Activated CD4-positive, alpha-beta T cell treated with anti-CD3 and anti-CD28 coated beads, Interleukin-2, amount 10 ng/mL, durations not matched to agents 24 days and 14 days (primary cell): ENCODE results near the gene COQ8B. TPM values are rescaled to one million over a fixed set of nuclear protein-coding genes. Genes with fewer than 3 reads are reported as not detected.
"Not testable (repeated sequence)": the region's sequence is repeated elsewhere in the genome, so short reads cannot be mapped to it uniquely, and the experiment has no call there.

Experiments used
- DNase-seq: peaks from one replicate; pipeline ENCODE4 v3.0.0; 2022
- H3K27ac Mint-ChIP-seq: one replicate; pipeline ENCODE4 v1.8.0; 2022; ENCODE audit warnings: mild to moderate bottlenecking, mixed read lengths
- H3K27me3 Mint-ChIP-seq: one replicate; pipeline ENCODE4 v1.8.0; 2022; ENCODE audit warnings: mixed read lengths
- H3K36me3 Mint-ChIP-seq: one replicate; pipeline ENCODE4 v1.8.0; 2022; ENCODE audit warnings: low read depth, mild to moderate bottlenecking, mixed read lengths
- H3K4me1 Mint-ChIP-seq: one replicate; pipeline ENCODE4 v1.8.0; 2021; ENCODE audit warnings: mixed read lengths
- H3K4me3 Mint-ChIP-seq: one replicate; pipeline ENCODE4 v1.8.0; 2022; ENCODE audit warnings: mild to moderate bottlenecking, moderate library complexity, mixed read lengths
- H3K9me3 Mint-ChIP-seq: one replicate; pipeline ENCODE4 v1.8.0; 2021; ENCODE audit warnings: mixed read lengths
- intact Hi-C: fragments of 100-400 bp; cut with micrococcal nuclease; formaldehyde crosslinking; loops from one replicate; pipeline ENCODE4 v1.15.1; 2023
- total RNA-seq: library from RNA; stranded (reverse); gene quantifications from 2 replicates; pipeline ENCODE4 v1.2.3, GENCODE V29; 2022

COQ8B gene
- total RNA-seq, 1 donor from 2014 or later = 33.4 TPM

DNA sequence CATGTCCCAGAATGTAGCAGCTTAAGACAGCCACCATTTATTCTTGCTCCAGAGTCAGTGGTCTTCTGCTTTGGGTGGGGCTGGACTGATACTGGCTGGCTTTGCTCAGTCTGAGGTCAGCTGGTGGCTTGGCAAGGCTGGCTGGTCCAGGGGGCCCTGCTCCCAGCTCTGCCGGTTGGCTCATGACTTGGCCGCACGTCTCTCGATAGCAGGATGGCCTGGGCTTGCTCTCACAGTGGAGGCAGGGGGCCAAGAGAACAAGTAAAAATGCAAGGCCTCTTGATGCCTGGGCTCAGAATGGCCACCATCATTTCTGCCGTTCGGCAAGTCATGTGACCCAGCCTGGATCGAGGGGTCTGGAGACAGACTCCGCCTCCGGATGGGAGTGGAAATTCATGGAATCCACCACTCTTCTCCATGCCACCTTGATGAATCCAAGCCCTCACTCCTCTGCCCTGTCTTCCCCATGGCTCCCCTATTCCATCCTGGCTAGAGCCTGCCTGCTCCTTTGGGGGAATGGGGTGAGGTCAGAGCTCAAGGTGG is 20.5 kb upstream of the COQ8B start:
- intact Hi-C loops = no loop called here
- H3K9me3 Mint-ChIP-seq = no peaks in the 10 kb centered on the region
- H3K4me3 Mint-ChIP-seq = no peak overlapping the region
- H3K27me3 Mint-ChIP-seq = no peaks in the 10 kb centered on the region
- DNase-seq = no peak
- no peak overlapping the region for H3K27ac Mint-ChIP-seq
- H3K4me1 Mint-ChIP-seq = no peaks in the 10 kb centered on the region
- H3K36me3 Mint-ChIP-seq = peaks cover 41% of the 10 kb centered on the region

DNA sequence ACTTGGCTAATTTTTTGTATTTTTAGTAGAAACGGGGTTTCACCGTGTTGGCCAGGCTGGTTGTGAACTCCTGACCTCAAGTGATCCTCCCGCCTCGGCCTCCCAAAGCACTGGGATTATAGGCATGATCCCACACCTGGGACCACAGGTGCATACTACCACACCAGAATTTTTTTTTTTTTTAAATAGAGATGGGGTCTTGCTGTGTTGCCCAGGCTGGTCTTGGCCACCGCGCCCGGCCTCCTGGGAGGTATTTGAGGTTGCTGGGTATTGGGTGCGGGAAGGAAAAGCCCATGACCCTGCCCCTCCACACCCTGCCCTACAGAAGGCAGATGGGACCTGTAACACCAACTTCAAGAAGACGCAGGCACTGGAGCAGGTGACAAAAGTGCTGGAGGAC is 20.0 kb upstream of the COQ8B start:
- Mint-ChIP-seq H3K9me3 (no peaks in the 10 kb centered on the region), H3K27me3 (no peaks in the 10 kb centered on the region), H3K36me3 (peaks cover 41% of the 10 kb centered on the region), H3K4me1 (no peaks in the 10 kb centered on the region), H3K4me3 (no peak overlapping the region), H3K27ac (no peak overlapping the region)
- intact Hi-C loops = no loop called here
- no peak for DNase-seq

DNA sequence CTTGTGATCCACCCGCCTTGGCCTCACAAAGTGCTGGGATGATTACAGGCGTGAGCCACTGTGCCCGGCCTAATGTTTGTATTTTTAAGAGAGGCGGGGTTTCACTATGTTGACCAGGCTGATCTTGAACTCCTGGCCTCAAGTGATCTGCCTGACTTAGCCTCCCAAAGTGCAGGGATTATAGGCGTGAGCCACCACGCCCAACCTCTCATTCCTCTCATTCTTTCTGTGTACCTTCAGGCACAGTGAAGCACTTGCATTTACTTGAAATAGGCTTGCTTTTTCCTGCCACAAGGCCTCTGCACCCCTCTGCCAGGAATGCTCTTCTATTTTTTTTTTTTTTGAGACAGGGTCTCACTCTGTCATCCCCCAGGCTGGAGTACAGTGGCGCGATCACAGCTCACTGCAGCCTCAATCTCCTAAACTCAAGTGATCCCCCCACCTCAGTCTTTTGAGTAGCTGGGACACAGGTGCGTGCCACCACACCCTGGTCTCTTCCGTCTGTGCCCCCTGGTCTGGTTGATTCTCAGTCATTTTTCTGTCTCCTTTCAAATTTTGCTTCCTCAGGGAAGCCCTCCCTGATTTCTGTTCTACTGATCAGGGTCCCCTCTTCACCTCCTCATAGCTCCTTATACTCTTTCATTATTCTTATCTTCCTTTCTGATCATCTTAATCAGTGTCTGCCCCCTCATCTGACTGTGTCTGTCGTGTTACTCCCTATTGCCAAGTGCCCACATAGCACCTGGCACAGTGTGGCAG is 18.5 kb upstream of the COQ8B start:
- Mint-ChIP-seq H3K4me3 (no peak overlapping the region), H3K27ac (no peak overlapping the region), H3K4me1 (peaks cover 2% of the 10 kb centered on the region), H3K9me3 (no peaks in the 10 kb centered on the region), H3K27me3 (no peaks in the 10 kb centered on the region), H3K36me3 (peaks cover 50% of the 10 kb centered on the region)
- no peak for DNase-seq
- intact Hi-C loops = no loop called here

DNA sequence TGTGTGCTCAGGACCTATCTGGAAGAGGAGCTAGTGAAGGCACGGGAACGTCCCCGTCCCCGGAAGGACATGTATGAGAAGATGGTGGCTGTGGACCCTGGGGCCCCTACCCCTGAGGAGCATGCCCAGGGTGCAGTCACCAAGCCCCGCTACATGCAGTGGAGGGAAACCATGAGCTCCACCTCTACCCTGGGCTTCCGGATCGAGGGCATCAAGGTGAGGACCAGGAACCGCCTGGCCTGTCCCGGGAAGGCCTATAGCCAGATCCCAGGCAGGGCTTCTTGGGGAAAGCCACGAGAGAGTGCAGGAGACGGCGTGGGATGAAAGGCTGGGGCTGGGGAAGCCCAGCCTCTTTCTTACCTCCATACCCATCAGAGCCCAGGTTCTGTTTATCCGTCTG is 16.5 kb upstream of the COQ8B start:
- peaks cover 4% of the 10 kb centered on the region for H3K4me1 Mint-ChIP-seq
- no peaks in the 10 kb centered on the region for H3K27me3 Mint-ChIP-seq
- no peaks in the 10 kb centered on the region for H3K9me3 Mint-ChIP-seq
- DNase-seq = no peak
- no peak overlapping the region for H3K4me3 Mint-ChIP-seq
- H3K27ac Mint-ChIP-seq = no peak overlapping the region
- H3K36me3 Mint-ChIP-seq = peaks cover 55% of the 10 kb centered on the region
- intact Hi-C loops = no loop called here

DNA sequence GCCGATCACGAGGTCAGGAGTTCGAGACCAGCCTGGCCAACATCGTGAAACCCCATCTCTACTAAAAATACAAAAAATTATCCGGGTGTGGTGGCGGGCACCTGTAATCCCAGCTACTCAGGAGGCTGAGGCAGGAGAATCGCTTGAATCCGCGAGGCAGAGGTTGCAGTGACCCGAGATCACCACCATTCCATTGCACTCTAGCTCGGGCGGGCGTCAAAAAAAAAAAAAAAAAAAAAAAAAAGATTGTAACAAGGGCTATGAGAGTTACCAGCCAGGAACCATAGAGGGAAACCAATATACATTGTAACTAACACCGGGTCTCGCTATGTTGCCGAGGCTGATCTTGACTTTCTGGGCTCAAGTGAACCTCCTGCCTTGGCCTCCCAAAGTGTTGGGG is 15.6 kb upstream of the COQ8B start:
- H3K27me3 Mint-ChIP-seq, H3K4me1 Mint-ChIP-seq, DNase-seq, H3K27ac Mint-ChIP-seq, H3K4me3 Mint-ChIP-seq, H3K9me3 Mint-ChIP-seq, intact Hi-C loops: not testable (repeated sequence)
- H3K36me3 Mint-ChIP-seq = peaks cover 55% of the 10 kb centered on the region

DNA sequence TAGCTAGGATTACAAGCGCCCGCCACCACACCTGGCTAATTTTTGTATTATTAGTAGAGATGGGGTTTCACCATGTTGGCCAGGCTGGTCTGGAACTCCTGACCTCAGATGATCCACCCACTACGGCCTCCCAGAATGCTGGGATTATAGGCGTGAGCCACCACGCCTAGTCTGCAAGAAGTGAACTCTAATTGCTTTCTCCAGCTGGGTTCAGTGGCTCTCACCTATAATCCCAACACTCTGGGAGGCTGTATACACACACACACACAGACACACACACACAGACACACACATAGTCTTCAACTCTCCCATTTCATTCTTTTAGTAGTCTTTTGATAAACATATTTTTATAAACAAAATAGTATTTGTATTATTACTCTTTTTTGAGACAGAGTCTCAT is 13.4 kb upstream of the COQ8B start:
- H3K4me1 Mint-ChIP-seq, H3K4me3 Mint-ChIP-seq, DNase-seq, H3K27ac Mint-ChIP-seq, H3K27me3 Mint-ChIP-seq, intact Hi-C loops, H3K9me3 Mint-ChIP-seq: not testable (repeated sequence)
- peaks cover 56% of the 10 kb centered on the region for H3K36me3 Mint-ChIP-seq

DNA sequence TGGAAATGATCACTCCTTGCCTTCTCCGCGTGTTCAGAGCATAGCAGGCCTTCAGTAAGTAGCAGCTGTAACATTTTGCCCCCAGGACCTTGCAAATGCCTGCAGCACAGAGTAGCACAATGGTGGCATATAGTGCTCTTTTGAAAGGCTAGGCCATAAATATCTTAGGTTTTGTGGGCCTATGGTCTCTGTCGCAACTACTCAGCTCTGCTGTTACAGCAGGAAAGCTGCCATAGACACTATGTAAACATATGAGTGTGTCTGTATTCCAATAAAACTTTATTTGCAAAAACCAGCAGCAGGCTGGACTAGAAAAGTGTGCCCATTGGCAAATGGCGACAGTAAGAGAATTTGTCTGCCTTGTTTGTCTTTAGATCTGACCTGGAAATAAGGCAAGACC is 9.6 kb upstream of the COQ8B start:
- Mint-ChIP-seq H3K36me3 (peaks cover 62% of the 10 kb centered on the region), H3K4me3 (no peak overlapping the region), H3K4me1 (peaks cover 25% of the 10 kb centered on the region), H3K27ac (no peak overlapping the region), H3K9me3 (no peaks in the 10 kb centered on the region), H3K27me3 (no peaks in the 10 kb centered on the region)
- no peak for DNase-seq
- intact Hi-C loops = no loop called here

DNA sequence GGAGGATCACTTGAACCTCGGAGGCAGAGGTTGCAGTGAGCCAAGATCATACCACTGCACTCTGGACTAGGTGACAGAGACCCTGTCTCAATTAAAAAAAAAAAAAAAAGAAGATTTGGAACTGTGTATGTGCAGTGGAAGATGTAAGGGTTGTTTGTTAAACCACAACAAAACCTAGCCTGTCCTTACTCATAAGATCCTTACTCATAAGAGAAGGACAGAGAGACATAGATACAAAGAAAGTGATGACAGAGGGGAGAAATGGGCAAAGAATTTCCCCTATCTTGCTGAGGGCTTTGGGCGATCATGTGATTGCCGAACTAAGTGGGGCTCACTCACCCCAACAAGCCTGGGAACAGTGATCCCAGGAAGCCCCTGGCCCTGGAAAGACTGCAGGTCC is 8.2 kb upstream of the COQ8B start:
- Mint-ChIP-seq H3K36me3 (peaks cover 64% of the 10 kb centered on the region), H3K4me1 (peaks cover 36% of the 10 kb centered on the region), H3K9me3 (no peaks in the 10 kb centered on the region), H3K27ac (peak overlapping the region; percentile 71), H3K27me3 (no peaks in the 10 kb centered on the region), H3K4me3 (no peak overlapping the region)
- no peak for DNase-seq
- intact Hi-C loops = no loop called here

DNA sequence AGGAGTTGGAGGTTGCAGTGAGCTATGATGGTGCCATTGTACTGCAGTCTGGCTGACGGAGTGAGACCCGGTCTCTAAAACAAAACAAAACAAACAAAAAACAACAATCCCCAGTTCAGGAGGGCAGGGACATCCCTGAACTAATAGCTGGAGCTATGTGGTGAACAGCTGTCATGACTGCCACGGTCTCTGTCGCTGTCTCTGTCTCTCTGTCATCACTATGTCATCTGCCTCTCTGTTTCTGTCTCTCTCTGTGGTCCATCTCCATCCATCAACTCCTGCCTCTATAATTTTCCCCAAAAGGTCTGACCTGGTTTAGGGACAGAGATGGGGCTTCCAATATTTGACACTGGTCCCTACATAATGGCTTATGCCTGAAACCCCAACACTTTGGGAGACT is 7.6 kb upstream of the COQ8B start:
- Mint-ChIP-seq H3K4me3 (no peak overlapping the region), H3K27ac (peak overlapping the region; percentile 71), H3K36me3 (peaks cover 61% of the 10 kb centered on the region), H3K27me3 (no peaks in the 10 kb centered on the region), H3K4me1 (peaks cover 39% of the 10 kb centered on the region), H3K9me3 (no peaks in the 10 kb centered on the region)
- intact Hi-C loops = no loop called here
- no peak for DNase-seq

DNA sequence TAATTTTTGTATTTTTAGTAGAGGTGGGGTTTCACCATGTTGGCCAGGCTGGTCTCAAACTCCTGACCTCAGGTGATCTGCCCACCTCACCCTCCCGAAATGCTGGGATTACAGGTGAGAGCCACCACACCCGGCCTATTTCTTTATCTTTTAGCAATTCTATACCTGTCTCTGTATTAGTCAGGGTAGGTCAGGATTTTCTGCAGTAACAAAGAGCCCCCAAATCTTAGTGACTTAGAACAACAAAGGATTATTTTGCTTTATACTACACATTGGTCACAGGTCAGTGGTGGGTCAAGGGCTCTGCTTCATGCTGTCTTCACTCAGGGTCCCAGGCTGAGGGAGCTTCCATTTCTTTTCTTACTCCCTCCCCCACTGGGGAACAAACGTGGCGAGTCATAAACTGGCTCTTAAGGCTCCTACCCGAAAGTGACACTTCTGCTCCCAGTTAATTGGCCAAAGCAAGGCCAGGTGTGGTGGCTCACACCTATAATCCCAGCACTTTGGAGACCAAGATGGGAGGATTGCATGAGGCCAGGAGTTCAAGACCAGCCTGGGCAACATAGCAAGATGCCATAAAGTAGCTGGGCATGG is 7.1 kb upstream of the COQ8B start:
- intact Hi-C loops = no loop called here
- no peak overlapping the region for H3K4me3 Mint-ChIP-seq
- no peak for DNase-seq
- no peak overlapping the region for H3K27ac Mint-ChIP-seq
- H3K4me1 Mint-ChIP-seq = peaks cover 42% of the 10 kb centered on the region
- no peaks in the 10 kb centered on the region for H3K9me3 Mint-ChIP-seq
- H3K36me3 Mint-ChIP-seq = peaks cover 61% of the 10 kb centered on the region
- H3K27me3 Mint-ChIP-seq = no peaks in the 10 kb centered on the region

DNA sequence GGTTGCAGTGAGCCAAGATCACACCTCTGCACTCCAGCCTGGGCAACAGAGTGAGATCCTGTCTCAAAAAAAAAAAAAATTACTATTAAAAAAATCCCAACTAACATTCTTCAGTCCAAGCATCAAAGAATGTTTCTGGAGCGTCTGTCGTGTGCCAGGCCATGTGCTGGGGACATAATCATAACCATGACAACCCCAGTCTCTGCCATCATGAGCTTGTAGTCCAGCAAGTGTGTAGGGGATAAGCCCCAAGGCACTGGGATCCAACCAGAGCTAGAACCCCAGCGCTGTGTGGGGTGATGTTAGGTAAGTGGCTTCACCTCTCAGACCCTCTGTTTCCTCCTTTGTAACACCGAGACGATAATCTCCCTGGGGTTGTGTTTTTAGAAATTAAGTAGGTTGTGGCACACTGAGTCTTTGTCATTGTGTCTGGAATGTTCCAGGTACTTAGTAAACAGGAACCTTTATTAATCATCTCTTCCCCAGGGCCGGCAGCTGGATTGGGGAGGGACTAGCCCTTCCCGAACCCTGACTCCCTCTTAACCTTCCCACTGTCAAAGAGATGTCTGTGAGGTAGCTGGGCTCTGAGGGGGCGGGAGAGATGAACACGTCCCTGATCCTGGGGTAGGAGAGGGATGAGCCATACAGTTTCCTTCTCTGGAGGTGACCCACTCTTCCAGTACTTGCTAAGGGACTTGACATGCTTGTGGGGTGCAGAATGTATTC is 5.4 kb upstream of the COQ8B start:
- H3K27me3 Mint-ChIP-seq = no peaks in the 10 kb centered on the region
- no peak overlapping the region for H3K4me3 Mint-ChIP-seq
- intact Hi-C loops = no loop called here
- no peaks in the 10 kb centered on the region for H3K9me3 Mint-ChIP-seq
- peaks cover 57% of the 10 kb centered on the region for H3K36me3 Mint-ChIP-seq
- H3K4me1 Mint-ChIP-seq = peaks cover 47% of the 10 kb centered on the region
- no peak overlapping the region for H3K27ac Mint-ChIP-seq
- no peak for DNase-seq

DNA sequence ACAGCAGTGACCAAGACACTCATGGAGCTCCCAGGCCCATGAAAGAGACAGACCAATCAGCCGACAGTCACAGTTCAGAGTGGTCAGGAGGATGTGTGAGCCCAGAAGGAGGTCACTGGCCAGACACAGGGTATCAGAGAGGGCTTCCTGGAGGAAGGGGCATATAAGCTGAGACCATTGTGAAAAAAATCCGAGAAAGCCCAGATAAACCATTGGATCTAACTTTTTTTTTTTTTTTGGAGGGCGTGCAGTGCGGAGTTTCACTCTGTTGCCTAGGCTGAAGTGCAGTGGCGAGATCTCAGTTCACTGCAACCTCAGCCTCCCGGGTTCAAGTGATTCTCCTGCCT is 4.4 kb upstream of the COQ8B start:
- peaks cover 52% of the 10 kb centered on the region for H3K4me1 Mint-ChIP-seq
- H3K27ac Mint-ChIP-seq = peak overlapping the region; percentile 35
- H3K9me3 Mint-ChIP-seq = no peaks in the 10 kb centered on the region
- no peak for DNase-seq
- no peaks in the 10 kb centered on the region for H3K27me3 Mint-ChIP-seq
- peak overlapping the region; percentile 90 for H3K4me3 Mint-ChIP-seq
- intact Hi-C loops = no loop called here
- peaks cover 47% of the 10 kb centered on the region for H3K36me3 Mint-ChIP-seq

DNA sequence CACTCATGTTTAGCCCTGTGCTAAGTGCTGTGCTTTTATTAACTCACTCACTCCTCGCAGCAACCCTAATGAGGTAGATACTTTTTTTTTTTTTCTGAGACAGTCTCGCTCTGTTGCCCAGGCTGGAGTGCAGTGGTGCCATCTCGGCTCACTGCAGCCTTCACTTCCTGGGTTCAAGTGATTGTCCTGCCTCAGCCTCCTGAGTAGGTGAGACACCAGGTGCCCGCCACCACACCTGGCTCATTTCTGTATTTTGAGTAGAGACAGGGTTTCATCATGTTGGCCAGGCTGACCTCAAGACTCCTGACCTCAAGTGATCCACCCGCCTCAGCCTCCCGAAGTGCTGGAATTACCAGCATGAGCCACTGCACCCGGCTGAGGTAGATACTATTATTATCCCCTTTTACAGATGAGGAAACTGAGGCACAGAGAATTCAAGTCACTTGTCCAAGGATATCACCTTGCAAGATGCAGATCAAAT is 2.8 kb upstream of the COQ8B start:
- Mint-ChIP-seq H3K36me3 (peaks cover 36% of the 10 kb centered on the region), H3K27me3 (no peaks in the 10 kb centered on the region), H3K4me1 (peaks cover 57% of the 10 kb centered on the region), H3K4me3 (peak overlapping the region; percentile 90), H3K9me3 (no peaks in the 10 kb centered on the region), H3K27ac (peak overlapping the region; percentile 37)
- intact Hi-C loops = loop anchor here (5.0 to 10.0 kb wide), 2 partner anchors 105 to 297 kb away; no protein-coding TSS in a partner anchor
- no peak for DNase-seq
